HG02970 (cell line): ENCODE data around the gene TBCCD1.
"Not testable (repeated sequence)": the region's sequence is repeated elsewhere in the genome, so short reads cannot be mapped to it uniquely, and the experiment has no call there.

Experiments used
- ATAC-seq: cut with Tn5 transposase; IDR thresholded peaks from one replicate; pipeline ENCODE4 v1.9.1; 2021; ENCODE audit warnings: mild to moderate bottlenecking, moderate library complexity, moderate number of reproducible peaks; ENCODE audit not compliant: unreplicated experiment, low FRiP score

Gene TBCCD1

DNA sequence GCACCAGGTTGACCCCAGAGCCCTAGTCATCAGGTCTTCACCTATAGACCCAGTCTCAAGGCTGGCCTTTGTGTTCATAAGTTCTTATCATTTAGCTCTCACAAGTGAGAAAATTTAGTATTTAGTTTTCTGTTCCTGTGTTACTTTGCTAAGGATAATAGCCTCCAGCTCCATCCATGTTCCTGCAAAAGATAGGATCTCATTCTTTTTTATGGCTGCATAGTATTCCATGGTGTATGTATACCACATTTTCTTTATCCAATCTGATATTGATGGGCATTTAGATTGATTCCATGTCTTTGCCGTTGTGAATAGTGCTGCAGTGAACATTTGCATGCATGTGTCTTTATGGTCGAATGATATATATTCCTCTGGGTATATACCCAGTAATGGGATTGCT, 69.1 kb downstream of the TBCCD1 start:
- ATAC-seq: not testable (repeated sequence)

DNA sequence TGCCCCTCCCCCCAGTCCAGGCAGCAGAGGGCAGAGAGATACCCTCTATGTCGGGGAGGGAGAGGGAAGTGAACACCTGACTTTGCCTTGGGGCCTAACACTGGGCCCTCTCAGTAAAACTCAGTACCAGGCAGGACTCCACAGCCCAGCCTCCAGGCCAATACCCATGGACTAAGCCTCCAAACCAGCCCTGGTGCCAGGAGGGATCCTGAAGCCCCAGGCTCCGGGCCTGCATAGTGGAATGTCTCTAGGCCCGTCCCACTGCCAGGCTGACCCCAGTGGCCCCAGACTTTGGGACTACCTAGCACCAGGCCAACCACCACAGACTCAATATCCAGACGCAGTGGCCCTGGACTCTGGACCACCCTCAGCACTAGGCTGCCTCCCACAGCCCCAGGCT, 69.5 kb downstream of the TBCCD1 start:
- ATAC-seq: no peak

DNA sequence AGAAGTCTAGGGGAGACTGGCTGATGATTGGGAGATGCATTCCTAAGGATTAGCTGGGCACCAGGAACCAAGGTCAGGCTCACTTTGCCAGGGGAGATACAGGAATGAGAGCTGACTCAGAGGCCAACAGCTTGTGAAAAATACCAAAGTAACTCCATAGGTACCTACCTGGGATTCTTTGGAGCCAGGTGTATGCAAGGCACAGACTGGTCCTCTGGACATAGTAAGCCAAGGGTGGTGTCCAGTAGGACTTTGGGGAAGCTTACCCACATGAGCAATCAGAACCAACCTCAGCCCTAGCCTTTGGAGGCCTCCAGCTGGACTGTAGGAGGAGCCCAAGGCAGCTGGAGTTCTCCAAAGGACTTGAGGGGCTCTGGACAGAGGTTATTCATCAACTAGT, 70.5 kb downstream of the TBCCD1 start:
- ATAC-seq: no peak
